ENCODE measurements around the gene HVCN1.
"Not testable (repeated sequence)": the region's sequence is repeated elsewhere in the genome, so short reads cannot be mapped to it uniquely, and the experiment has no call there.

DNA sequence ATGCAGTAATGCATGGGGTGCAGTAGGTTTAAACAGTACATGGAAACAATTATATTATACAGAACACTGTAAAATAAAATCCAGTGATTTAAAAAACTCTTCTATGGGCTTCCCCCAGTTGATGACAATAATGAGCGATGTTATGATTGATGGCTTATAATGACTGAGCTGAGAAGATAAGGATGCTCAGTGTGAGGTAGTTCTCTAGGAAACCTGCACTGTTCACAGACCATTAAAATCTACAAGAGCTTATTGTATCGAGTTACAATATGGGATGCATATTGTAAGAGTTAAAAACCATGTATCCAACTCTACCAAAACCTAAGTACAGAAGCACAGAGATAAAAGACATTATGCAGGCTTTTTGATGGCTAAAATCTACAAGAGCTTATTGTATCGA is 34.0 kb upstream of the HVCN1 start:
- TF ChIP-seq SP1 (IDR thresholded peaks at IDR 0.05); ELF4 (IDR thresholded peaks at IDR 0.05); L3MBTL2 (conservative IDR thresholded peaks at IDR 0.05); FOXK2 (IDR thresholded peaks at IDR 0.05); CTBP1 (IDR thresholded peaks at IDR 0.05; ENCODE audit: borderline replicate concordance); BHLHE40 (IDR thresholded peaks at IDR 0.05; ENCODE audit: borderline replicate concordance); FOXM1 (IDR thresholded peaks at IDR 0.05; ENCODE audit: borderline replicate concordance); FOXA1 (IDR thresholded peaks at IDR 0.05); LEF1 (IDR thresholded peaks at IDR 0.05; ENCODE audit: borderline replicate concordance); TARDBP (IDR thresholded peaks at IDR 0.05); PKNOX1 (IDR thresholded peaks at IDR 0.05); HDGF (IDR thresholded peaks at IDR 0.05; ENCODE audit: borderline replicate concordance); SUZ12 (IDR thresholded peaks at IDR 0.05): not testable (repeated sequence)
